ENCODE results near the gene SLC12A7. TPM values are rescaled to one million over a fixed set of nuclear protein-coding genes. Genes with fewer than 3 reads are reported as not detected.
A peak's percentile ranks its signal among the peaks of the same experiment; 100 is the strongest.

Gene SLC12A7
- total RNA-seq, 1 donor from 2014 or later: 4.9 TPM

DNA sequence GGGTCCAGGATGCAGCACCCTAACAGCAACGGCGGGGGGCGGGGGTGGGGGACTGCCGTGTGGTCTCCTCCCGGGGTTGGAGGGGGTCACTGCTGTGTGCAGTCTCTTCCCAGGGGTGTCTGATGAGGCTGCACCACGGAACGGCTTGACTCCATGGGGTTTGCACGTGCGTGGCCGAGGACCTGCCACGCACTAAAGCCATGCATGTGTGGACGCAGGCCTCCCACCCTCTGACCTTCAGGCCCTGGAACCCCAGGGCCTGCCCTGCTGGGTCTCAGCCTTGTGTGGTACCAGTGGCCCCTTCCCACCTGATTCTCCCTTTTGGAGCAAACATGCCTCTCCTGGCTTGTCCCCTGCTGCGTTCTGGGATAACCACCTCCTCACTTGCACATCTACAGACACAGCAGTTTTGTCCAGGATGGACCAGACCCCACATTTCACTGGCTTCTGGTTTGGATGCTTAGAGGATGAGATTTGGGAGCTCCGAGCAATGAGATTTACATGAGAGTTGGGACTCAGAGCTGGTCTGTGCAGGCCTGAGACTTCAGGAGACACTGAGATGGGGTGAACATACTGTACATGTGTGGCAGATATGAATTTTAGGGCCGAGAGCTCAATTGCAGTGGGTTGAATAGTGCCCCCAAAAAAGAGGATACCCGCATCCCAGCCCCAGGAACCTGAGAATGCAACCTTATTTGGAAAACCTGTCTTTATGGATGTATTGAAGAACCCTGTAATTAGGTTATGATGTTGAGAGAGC, 45.8 kb downstream of the SLC12A7 start:
- H3K9me3 Mint-ChIP-seq (ENCODE audit: low read depth): no peaks in the 10 kb centered on the region
- H3K4me1 Mint-ChIP-seq (ENCODE audit: low read depth): no peaks in the 10 kb centered on the region
- no peaks in the 10 kb centered on the region for H3K36me3 Mint-ChIP-seq (ENCODE audit: low read depth)
- no peak for DNase-seq (ENCODE audit: low spot score)
- H3K4me3 Mint-ChIP-seq (ENCODE audit: unreplicated experiment): no peak overlapping the region
- H3K27ac Mint-ChIP-seq (ENCODE audit: unreplicated experiment): no peak overlapping the region
- H3K27me3 Mint-ChIP-seq (ENCODE audit: low read depth): peaks cover 5% of the 10 kb centered on the region
- no peak for TF ChIP-seq CTCF (IDR thresholded peaks at IDR 0.05)

GRCh38 chr5:1065143-1065750, 46.6 kb downstream of the SLC12A7 start:
- Mint-ChIP-seq H3K27ac (ENCODE audit: unreplicated experiment) (no peak overlapping the region), H3K36me3 (ENCODE audit: low read depth) (no peaks in the 10 kb centered on the region), H3K4me1 (ENCODE audit: low read depth) (no peaks in the 10 kb centered on the region), H3K27me3 (ENCODE audit: low read depth) (peaks cover 5% of the 10 kb centered on the region), H3K4me3 (ENCODE audit: unreplicated experiment) (no peak overlapping the region), H3K9me3 (ENCODE audit: low read depth) (no peaks in the 10 kb centered on the region)
- no peak for DNase-seq (ENCODE audit: low spot score)
- TF ChIP-seq CTCF (IDR thresholded peaks at IDR 0.05): no peak

DNA sequence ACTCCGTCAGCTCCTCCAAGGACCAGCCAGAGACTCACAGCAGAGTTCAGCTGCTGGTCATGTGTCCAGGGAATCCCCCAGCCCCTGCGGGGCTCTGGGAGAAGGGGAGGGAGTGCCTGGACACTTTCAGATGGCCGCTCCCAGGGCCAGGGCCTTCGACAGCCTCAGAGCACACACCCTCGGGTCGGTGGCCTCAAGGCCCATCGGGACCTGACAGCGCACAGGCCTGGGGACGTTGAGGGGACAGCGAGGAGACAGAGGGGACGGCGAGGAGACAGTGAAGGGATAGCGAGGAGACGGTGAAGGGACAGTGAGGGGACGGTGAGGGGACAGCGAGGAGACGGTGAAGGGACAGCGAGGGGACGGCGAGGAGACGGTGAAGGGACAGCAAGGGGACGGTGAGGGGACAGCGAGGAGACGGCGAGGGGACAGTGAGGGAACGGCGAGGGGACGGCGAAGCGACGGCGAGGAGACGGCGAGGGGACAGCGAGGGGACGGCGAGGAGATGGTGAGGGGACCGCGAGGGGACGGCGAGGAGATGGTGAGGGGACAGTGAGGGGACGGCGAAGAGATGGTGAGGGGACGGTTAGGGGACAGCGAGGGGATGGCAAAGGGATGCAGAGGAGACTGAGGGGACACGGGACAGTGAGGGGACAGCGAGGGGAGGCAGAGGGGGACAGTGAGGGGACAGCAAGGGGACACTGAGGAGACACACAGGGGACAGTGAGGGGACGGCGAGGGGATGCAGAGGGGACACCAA, 47.3 kb downstream of the SLC12A7 start:
- no peaks in the 10 kb centered on the region for H3K4me1 Mint-ChIP-seq (ENCODE audit: low read depth)
- H3K27ac Mint-ChIP-seq (ENCODE audit: unreplicated experiment): no peak overlapping the region

GRCh38 chr5:1063661-1064382, 48.0 kb downstream of the SLC12A7 start:
- Mint-ChIP-seq H3K4me3 (ENCODE audit: unreplicated experiment) (no peak overlapping the region), H3K36me3 (ENCODE audit: low read depth) (no peaks in the 10 kb centered on the region), H3K9me3 (ENCODE audit: low read depth) (no peaks in the 10 kb centered on the region), H3K4me1 (ENCODE audit: low read depth) (no peaks in the 10 kb centered on the region), H3K27me3 (ENCODE audit: low read depth) (peaks cover 5% of the 10 kb centered on the region), H3K27ac (ENCODE audit: unreplicated experiment) (no peak overlapping the region)
- TF ChIP-seq CTCF (IDR thresholded peaks at IDR 0.05): no peak
- peak; percentile 90 for DNase-seq (ENCODE audit: low spot score)

More for the DNA sequence above, 47.3 kb downstream of the SLC12A7 start:
- Mint-ChIP-seq H3K27me3 (ENCODE audit: low read depth) (peaks cover 5% of the 10 kb centered on the region), H3K4me3 (ENCODE audit: unreplicated experiment) (no peak overlapping the region), H3K36me3 (ENCODE audit: low read depth) (no peaks in the 10 kb centered on the region), H3K9me3 (ENCODE audit: low read depth) (no peaks in the 10 kb centered on the region)
- no peak for DNase-seq (ENCODE audit: low spot score)
- no peak for TF ChIP-seq CTCF (IDR thresholded peaks at IDR 0.05)

Measured in chondrocyte (in vitro differentiated cells).